Measurements from ENCODE around the gene S100G.

S100G gene

GRCh38 chrX:16702700-16703599, 53.0 kb downstream of the S100G start:
- in situ Hi-C loops (cut with HindIII; ENCODE audit: low sequenced_read_pairs) = no loop called here

All from endothelial cell of hepatic sinusoid (primary cell).